Mucosa of descending colon (tissue), 3 donors: ENCODE measurements around the gene PLD6. TPM values are rescaled to one million over a fixed set of nuclear protein-coding genes. Genes with fewer than 3 reads are reported as not detected.

Experiments used
- ATAC-seq: fragments of 200-7000 bp; cut with Tn5 transposase; one replicate; pipeline ENCODE4 v1.9.1; 2020; ENCODE audit warnings: mild to moderate bottlenecking, moderate library complexity
- DNase-seq, 3 donors: peaks; one replicate each; pipeline ENCODE4 v3.0.0-alpha.2; 2020
- H3K36me3 ChIP-seq: fragments of 200-600 bp; one replicate; pipeline ENCODE4 v1.8.0; 2021; ENCODE audit warnings: low read depth, mild to moderate bottlenecking
- H3K4me1 ChIP-seq: fragments of 200-600 bp; one replicate; pipeline ENCODE4 v1.8.0; 2021; ENCODE audit warnings: low read depth, mild to moderate bottlenecking
- H3K4me3 ChIP-seq: fragments of 200-600 bp; one replicate; pipeline ENCODE4 v1.8.0; 2021; ENCODE audit warnings: mild to moderate bottlenecking
- H3K9me3 ChIP-seq: fragments of 200-600 bp; one replicate; pipeline ENCODE4 v1.8.0; 2021; ENCODE audit warnings: mild to moderate bottlenecking
- intact Hi-C, 2 donors: fragments of 100-400 bp; cut with DNase I in 1 of 2; cut with micrococcal nuclease in 1 of 2; formaldehyde crosslinking; loops; one replicate each; pipeline versions ENCODE4 v1.11.0 to v1.11.1; 2022; cut with DNase I, micrococcal nuclease
- total RNA-seq, 3 donors: library from RNA; stranded (reverse); fragmentation: NEBNext Ultra II Directional in 2 of 3; extraction: Animal tissue kit (Norgen Biotek cat#: 25700) in 2 of 3; gene quantifications; one replicate each; pipeline versions ENCODE4 v1.2.1 to v1.2.4, GENCODE V29; 2021 to 2023
- TF ChIP-seq, protein P1 (sequence below): fragments of 200-600 bp; IDR thresholded peaks from one replicate; pipeline ENCODE4 v1.8.0; 2022; ENCODE audit warnings: antibody characterized with exemption, mild to moderate bottlenecking
- donor health status: DM: no; HTN: no; CAD: no; lungs with moderate emphysema.
- donor health status: DM: no; HTN: no; CAD: no.
- donor health status: DM: no; HTN: yes; CAD: no.

The PLD6 gene
- total RNA-seq, 3 donors from 2014 or later: 1.3 to 12.9 (median 2.0) TPM

DNA sequence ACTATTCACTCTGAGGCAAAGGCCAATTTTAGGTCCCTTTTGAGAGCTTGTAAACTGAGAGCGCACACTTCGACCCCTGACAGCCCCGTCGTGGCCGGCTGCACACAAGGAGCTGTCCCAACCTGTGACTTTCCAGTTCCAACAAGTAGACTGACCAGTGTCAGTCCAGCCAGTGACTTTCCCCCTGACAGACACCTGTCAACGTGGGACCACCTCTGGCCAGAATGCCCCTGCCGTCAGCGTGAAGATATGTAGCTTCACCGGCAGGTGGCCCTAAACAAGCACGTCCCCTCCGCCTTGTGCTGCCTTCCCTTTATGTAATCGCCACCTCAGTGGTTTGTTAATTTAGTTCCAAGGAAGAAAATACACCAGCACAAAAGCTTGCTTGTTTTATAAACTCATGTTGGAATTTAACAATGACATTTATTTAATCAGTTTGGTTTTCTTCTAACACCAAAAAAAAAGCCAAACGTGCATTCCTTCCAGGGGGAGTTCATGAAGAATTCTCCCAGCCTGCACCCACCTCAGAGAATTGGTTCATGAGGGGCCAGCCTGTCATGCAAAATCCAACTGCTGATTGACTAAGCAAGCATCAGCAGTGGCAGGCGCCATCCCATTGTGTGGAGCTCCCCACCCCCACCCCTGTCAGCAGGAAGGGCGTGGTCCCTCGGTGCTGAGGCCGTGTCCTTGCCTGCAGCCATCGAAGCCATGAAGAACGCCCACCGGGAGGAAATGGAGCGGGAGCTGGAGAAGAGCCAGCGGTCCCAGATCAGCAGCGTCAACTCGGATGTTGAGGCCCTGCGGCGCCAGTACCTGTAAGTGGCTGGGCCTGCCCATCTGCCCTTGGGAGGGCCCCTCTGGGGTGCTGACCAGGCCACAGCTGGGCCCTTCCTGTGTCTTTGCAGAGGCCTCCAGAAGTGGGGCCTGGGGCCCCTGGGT is 33.9 kb downstream of the PLD6 start:
- DNase-seq: no peak
- no peak overlapping the region for H3K4me3 ChIP-seq
- no peak for ATAC-seq
- H3K9me3 ChIP-seq: no peaks in the 10 kb centered on the region
- TF ChIP-seq, protein P1, sequence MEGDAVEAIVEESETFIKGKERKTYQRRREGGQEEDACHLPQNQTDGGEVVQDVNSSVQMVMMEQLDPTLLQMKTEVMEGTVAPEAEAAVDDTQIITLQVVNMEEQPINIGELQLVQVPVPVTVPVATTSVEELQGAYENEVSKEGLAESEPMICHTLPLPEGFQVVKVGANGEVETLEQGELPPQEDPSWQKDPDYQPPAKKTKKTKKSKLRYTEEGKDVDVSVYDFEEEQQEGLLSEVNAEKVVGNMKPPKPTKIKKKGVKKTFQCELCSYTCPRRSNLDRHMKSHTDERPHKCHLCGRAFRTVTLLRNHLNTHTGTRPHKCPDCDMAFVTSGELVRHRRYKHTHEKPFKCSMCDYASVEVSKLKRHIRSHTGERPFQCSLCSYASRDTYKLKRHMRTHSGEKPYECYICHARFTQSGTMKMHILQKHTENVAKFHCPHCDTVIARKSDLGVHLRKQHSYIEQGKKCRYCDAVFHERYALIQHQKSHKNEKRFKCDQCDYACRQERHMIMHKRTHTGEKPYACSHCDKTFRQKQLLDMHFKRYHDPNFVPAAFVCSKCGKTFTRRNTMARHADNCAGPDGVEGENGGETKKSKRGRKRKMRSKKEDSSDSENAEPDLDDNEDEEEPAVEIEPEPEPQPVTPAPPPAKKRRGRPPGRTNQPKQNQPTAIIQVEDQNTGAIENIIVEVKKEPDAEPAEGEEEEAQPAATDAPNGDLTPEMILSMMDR: no peak
- intact Hi-C loops: no loop called here
- peaks cover 11% of the 10 kb centered on the region for H3K36me3 ChIP-seq
- no peaks in the 10 kb centered on the region for H3K4me1 ChIP-seq

DNA sequence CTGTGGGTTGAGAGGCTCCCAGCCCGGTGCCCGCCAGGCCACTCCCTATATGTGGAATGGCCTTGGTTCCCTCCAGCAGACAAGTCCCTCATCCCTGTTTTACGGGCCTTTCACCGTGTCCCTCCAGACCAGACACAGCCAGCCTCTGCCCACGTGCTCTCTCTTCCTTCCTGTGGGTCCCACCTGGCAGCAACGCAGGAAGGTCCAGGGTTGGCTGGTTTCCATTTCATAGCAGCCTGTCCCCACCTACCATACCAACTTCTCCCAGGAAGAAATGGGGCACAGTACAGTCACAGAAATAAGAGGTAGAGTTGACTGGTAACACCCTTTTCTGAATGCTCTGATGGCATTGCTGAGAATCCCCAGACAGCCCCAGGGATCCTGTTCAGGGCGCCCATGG is 34.9 kb downstream of the PLD6 start:
- ATAC-seq: no peak
- Histone ChIP-seq H3K4me3 (no peak overlapping the region), H3K4me1 (no peaks in the 10 kb centered on the region), H3K36me3 (peaks cover 7% of the 10 kb centered on the region), H3K9me3 (no peaks in the 10 kb centered on the region)
- no peak for DNase-seq
- TF ChIP-seq, protein P1: no peak
- intact Hi-C loops: no loop called here

DNA sequence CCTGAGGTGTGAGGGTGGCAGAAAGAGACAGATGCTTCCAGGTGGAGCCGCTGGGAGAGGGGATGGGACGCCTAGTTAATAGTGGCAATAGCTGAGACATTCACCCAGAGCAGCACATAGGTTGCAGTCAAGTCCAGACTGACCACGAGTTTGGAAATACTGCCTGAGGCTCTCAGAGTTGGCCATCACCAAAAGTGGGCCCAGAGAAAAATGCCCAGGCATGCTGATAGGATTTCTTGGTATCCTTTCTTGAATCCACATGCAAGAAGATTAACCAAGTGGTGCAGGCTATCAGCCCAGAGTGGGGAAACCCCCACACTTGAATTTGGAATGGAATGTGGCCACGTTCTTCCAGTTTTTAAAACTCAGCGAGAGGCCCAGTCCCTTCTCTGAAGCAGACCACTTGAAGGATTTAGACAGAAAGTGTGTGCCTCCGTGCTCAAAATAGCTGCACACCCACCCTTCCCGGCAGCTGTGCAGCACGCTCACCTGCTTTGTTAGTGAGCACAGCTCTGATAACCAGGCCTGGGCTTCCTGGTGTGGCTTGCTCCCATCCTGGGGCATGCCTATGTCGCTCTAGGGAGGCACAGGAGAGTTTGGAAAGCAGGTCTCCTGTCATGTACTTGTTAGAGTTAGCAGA is 35.7 kb downstream of the PLD6 start:
- ATAC-seq: no peak

DNA sequence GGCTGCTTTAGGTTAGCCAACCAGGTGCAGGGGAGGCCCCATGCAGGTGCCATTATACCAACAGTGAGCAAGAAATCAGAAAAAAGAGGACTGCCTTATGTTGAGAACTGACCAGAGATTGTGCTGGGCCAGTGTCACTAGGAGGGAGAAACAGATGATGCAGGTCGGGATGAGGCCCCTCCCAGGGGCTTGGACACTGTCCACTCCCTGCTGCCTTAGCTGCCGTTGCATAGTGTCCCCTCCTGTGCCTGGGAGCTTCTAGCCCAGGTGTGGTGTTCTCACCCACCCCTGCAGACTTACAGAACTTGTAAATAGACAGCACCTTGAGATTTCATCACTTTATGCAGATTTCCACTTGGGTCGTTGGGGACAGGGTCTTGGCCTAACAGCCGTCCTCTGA is 36.7 kb downstream of the PLD6 start:
- no peak for ATAC-seq
- TF ChIP-seq, protein P1: no peak
- H3K9me3 ChIP-seq: no peaks in the 10 kb centered on the region
- DNase-seq: no peak
- H3K4me3 ChIP-seq: no peak overlapping the region
- intact Hi-C loops: no loop called here
- peaks cover 3% of the 10 kb centered on the region for H3K36me3 ChIP-seq
- H3K4me1 ChIP-seq: no peaks in the 10 kb centered on the region

More for the DNA sequence above, 35.7 kb downstream of the PLD6 start:
- H3K9me3 ChIP-seq: no peaks in the 10 kb centered on the region
- TF ChIP-seq, protein P1: no peak
- no peak for DNase-seq
- H3K4me3 ChIP-seq: no peak overlapping the region
- H3K4me1 ChIP-seq: no peaks in the 10 kb centered on the region
- intact Hi-C loops: no loop called here
- H3K36me3 ChIP-seq: peaks cover 7% of the 10 kb centered on the region

DNA sequence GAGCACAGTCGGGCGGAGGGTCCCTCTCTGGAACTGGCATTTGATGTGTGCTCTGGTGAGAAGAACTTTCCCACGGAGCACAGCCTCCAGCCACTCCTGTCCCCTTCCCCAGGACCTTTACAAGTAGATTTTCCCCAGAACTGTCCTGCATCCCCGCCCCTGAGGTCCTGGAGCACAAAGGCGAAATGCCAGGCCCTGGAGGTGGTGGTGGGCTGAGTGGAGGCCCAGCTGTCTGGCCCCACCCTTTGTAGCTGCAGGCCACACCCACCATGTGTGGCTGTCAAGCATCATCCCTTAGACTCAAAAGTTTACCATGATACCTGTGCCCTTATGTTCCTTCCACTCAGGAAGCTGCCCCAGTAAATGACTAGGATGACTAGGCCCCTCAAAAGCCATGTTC is 37.7 kb downstream of the PLD6 start:
- H3K9me3 ChIP-seq: no peaks in the 10 kb centered on the region
- H3K4me3 ChIP-seq: no peak overlapping the region
- intact Hi-C loops: no loop called here
- ATAC-seq (no peak), DNase-seq (no peak)
- TF ChIP-seq, protein P1: no peak
- H3K4me1 ChIP-seq: no peaks in the 10 kb centered on the region
- peaks cover 3% of the 10 kb centered on the region for H3K36me3 ChIP-seq
